Ammon's horn (tissue), 1 donor: ENCODE results near the gene MORC4.

Source experiments
- DNase-seq: peaks from one replicate; pipeline ENCODE4 v3.0.0-alpha.2; 2016; ENCODE audit warnings: low spot score

MORC4 gene

DNA sequence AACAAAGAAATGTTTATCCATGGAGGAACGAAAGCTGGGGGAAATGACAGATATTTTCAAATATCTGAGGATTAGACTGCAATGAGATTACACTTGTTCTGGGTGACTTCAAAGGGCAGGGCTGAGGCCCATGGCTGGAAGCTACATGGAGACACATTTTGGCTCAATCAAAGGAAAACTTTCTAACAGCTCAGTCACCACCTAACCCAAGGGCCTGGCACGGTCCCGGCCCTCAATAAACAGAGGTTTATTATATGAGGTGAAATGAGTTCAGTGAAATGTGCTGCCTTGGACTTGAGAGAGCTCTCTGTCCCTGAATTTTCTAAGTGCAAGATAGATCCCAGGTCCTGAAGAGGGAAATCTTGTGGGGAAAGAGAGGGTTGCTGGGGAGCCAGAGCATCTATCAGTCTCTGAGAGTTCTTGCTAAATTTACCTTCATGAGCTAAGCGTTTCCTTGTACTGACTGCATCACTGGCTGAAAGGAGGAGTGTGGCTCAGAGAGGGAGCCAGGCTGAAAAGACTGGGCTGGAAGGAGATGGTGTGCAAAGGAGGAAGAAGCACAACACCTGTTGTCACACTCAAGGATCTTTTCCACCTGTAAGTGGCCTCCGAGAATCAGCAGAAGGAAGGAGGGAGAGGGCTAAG is 94.8 kb downstream of the MORC4 start:
- no peak for DNase-seq

DNA sequence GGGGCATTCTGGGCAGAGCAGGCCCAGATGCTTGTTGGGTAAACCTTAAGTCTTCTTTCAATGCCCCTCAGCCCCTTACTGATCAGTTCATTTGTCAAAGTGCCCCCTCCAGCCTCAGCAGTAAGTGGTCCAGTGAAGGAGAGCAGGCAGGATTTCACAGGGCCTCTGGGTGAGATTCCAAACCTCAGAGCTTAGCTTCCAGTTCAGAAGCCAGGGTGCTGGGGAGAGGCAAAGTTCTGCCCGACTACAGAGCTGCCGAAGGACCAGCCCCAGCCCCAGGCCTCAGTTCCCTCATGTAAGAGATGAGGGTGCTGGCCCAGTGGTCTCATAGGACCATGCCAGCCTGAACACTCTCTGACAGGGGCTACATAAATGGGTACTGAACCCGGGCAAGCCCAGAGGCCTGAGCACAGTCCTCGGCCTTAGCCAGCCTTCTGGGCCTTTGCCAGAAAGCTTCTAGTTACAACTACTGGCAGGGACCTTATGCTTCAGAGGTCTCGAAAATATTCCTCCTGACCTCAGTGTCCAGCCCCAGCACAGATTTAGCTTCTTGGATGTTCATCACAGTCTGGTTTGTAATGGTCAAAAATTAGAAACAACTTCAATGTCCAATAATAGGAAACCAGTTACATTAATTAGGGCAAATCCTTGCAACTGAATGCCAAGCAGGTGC is 96.0 kb downstream of the MORC4 start:
- no peak for DNase-seq

DNA sequence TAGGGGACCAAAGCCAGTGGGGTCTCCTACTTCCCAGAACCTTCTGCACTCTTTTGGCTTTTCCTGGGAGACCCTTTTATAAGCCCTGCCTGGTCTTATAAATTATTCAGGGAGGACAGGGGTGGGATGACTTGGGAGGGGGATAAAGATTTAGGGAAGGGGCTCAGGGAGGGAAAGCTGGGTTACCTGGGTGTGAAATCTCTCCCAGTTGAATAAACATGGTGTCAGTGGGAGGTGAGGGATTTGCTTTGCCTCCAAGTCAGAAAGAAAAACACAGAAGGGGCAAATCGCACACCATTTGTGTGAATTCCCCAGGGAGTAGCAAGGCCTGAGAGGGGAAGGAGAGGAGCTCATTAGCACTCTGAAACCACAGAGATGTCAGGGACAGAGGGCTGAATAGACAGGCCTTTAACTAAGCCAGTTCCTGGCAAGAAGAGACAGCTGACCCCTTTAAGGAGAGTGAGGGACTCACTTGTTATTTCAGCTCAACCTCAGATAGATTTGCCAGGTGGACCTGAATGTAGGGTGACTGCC is 96.7 kb downstream of the MORC4 start, which contains the start of gene RIPPLY1:
Gene RIPPLY1, minus strand, starts transcription at position 51 of the 534 bp plus-strand sequence. CDS start 54 bp downstream, outside the sequence.
- DNase-seq: no peak

DNA sequence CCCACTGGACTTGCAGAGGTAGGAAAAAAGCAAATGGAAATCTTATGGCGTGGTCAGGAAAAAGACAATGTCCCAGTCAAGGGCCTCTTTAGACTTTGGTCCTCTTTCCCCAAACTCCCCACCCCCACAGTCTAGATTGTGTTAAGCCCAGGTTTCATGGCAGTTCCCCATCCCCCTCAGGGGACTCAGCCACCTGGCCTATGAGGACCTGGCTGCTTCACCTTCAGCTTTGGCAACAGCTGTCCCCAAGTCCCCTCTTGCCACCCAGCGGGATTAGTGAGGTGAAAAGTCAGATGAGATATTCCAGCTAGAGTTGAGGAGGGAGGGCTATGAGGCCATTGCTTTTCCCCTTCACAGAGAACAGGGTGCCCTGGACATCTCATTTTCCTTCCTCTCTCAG is 97.3 kb downstream of the MORC4 start:
- DNase-seq: no peak

DNA sequence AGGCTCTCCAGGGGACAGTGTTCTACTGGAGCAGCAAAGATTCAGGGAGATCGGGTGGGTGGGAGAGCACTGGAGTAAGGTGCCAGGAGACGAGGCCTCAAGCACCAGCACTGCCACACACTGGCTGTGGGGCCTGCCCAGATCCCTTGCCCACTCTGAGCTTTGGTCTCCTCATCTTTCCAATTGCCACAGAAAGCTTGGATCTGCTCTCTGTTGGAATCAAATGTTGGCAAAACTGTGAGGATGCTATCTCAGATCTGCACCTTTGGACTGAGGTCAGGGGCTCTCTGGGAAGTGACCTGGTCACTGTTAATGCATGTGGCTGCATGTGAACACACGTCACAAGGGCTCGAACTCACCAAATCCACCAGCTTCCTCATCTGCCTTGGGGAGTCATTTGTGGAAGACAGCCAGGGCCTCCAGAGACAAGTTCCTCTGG is 98.2 kb downstream of the MORC4 start:
- no peak for DNase-seq

DNA sequence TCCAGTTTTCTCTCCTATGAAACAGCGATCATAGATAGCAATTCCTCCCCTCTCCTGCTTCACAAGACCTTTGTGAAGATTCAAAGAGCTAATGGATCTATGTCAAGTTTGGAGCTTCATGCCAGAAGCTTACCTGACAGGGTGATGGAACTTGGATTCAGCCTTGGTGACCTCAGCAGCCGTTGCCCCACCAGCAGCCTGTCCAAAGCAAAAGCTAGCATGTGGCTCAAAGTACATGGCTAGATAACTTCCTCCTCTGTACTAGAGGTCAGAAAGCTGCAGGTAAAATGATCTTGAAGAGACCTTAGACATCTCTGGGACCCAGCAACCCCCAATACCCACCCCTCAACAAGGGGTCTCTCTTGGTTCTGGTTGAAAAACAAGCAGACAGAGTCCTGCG is 98.7 kb downstream of the MORC4 start:
- DNase-seq: no peak

DNA sequence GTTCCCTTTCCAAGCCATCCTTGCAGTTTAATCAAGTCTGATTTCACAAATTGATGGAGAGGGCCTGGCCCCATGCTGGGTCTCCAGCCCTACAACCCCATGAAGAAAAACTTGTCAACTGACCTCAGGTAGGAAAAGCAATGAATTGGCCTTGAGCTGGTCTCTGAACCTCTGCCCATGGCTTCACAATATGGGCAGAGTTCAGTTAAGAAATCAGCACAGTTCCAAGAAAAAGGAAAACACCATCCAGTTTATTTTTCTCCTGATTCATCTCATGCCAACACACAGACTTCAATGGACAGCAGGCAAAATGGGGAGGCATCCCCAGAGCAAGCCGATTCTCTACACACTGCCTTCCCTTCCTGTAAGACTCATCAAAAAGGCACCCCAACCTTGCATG is 100.2 kb downstream of the MORC4 start:
- no peak for DNase-seq

DNA sequence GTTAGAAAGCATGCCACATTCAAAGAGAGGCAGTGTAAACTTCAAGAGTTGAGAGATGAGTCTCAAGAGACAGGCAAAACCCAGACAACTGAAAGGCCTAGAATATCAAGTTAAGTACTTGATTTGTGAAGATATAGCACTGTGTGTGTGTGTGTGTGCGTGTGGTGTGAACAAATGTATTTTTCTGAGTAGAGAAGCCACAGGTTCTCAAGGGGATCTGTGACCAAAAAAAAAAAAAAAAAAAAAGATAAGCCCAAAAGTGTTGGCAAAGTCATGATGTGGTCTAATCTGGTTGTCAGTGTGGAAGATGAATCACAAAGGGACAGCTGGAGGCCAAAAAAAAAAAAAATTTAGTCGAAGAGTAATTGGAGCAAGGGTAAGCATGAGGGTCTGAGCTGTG is 100.7 kb downstream of the MORC4 start:
- DNase-seq: no peak

DNA sequence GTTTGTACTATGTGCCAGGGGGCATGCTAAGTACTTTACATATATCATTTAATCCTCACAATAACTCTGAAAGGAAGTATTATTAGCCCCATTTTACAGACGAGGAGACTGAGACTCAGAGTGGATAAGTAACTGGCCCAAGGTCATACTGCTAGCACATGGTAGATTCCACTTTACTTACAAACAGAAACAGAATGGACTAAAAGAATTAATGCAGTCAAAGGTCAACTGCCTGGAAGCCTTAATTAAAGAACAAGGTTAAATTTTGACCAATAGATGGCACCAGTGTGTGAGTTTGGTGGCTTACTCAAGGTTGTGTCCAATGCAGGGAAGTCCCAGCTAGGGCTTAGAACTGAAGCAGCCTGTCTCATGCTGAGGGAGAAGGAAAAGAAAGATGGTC is 101.5 kb downstream of the MORC4 start:
- DNase-seq: peak; percentile 40

DNA sequence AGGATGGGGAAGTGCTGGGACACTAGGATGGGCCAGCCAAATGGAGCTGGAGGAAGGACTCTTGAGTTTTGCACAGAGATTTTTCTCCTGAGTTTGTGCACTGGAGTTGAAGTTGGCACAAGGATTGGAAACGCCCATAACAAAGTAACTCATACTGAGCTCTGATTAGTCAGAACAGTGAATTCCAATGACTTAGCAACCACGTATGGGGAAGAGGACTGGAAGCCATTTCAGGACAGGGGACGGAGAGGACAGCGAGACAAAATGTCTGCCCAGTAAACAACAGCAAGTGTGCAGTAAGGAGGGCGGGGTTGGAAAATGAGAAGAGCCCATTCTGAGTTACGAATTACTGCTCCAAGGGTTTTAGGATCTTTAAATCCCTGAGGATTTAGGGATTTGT is 102.8 kb downstream of the MORC4 start:
- DNase-seq: no peak

DNA sequence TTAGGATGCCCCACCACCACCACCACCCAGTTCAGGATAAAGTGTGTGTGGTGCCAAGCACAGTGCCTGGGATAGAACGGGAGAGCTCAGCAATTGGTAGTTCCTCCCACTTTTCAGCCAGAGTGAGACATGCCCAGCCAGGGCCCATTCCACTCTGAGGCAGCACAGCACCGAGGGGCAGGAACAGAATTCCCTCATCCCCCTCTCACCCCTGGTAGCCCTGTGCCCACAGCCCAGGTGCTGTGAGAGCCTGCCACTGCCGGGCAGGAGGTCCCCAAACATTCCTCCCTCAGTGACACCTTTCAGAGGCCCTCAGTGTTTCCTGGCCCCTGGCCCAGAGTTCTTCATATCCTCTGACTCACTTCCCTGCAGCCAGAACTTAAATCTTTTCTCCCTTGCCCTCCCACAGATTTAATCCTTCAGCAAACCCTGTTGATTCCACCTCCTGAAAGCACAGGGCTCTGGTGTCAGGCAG is 105.0 kb downstream of the MORC4 start:
- DNase-seq: no peak

DNA sequence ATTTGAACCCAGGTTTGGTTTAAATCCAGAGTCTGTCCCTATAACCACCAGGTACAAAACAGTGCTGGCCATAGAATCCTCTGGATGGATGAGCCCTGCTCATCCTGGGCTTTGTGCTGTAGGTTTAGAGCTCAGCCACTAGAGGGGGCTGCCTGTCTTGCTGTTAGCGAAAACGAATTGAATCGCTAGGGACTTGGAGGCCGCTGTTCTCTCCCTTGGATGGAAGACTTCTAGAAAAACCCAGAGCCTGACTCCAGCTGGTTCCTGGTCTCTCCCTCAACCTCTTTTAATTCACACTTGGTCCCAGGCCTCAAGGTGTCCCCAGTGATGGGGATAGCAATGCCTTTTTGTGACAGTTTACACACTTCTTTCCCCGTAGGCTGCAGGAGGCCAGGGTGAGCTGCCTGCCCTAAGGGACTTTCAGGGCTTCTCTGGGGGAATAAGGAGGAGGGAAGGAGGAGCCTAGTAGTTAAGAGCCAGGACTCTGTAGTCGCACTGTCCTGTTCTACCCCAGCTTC is 105.6 kb downstream of the MORC4 start:
- peak; percentile 78 for DNase-seq

DNA sequence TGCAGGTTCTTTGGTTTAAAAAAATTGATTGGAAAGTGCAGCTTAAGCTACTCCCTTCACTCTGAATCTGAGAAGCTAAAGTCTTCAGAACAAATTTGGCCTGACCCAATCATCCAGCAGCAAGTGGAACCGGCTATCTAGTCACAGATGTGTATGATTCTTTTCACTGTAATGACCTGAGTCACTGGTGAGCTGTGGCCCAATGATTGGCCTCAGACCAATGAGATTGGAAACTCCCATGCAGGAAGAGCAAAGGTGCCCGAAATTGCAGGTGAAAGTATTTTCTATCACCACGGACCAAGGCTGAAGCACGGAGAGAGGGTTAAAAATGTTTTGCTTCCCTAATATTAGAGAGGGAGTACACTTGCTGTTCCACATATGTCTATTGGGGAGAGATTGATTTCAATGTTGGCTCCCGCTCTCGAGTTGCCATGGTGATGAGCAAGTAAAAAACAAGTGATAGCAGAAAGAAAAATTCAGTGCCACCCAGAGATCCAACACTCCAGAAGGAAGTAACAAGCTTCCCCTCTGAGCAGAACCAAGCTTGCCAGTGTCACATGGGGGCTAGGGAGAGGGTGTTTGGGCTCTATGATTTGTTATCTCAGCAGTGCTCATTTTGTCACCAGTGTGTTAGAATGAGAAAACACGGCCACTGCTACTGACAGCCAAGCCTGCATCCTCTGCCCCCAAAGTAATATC is 108.1 kb downstream of the MORC4 start:
- peak; percentile 34 for DNase-seq
